SK-N-SH (cell line): ENCODE data around the gene TLL2. TPM values are rescaled to one million over a fixed set of nuclear protein-coding genes. Genes with fewer than 3 reads are reported as not detected.

Experiments used
- CTCF ChIA-PET: fragments of 300-600, 350-600 bp; formaldehyde crosslinking; extraction: SDS; loops from one replicate; lab custom pipeline; 2021; lab: Yijun Ruan, JAX
- POLR2A ChIA-PET: fragments of 350-600 bp; sonication (Branson Sonifier 250); formaldehyde crosslinking; extraction: SDS; loops from one replicate; lab custom pipeline; 2020; ENCODE audit warnings: antibody characterized with exemption, inconsistent platforms; lab: Yijun Ruan, JAX
- DNase-seq: peaks from one replicate; pipeline ENCODE4 v3.0.0; 2012
- H2AFZ ChIP-seq: fragments of 200-600 bp; sonication (generic); 2 replicates; pipeline ENCODE4 v1.8.1; 2016; ENCODE audit warnings: antibody characterized with exemption, mild to moderate bottlenecking, low read depth
- H3F3A ChIP-seq: fragments of 200-600 bp; sonication (generic); replicated peaks from 2 replicates; pipeline ENCODE3; 2016; ENCODE audit warnings: antibody characterized with exemption, mild to moderate bottlenecking; ENCODE audit not compliant: insufficient read depth
- H3K27ac ChIP-seq, 2 experiments: fragments of 200-500 bp in 1 of 2; fragments of 200-600 bp in 1 of 2; sonication (Bioruptor generic) in 1 of 2; sonication (generic), shearing (Covaris generic) in 1 of 2; 2 replicates each; pipeline versions ENCODE4 v1.5.1 to v1.6.1; 2014 to 2016; ENCODE audit warnings: low read depth in 2 of 2, inconsistent platforms in 1 of 2, low read length in 1 of 2, mild to moderate bottlenecking in 1 of 2, mixed read lengths in 1 of 2
- H3K27me3 ChIP-seq: fragments of 200-600 bp; sonication (generic), shearing (Covaris generic); 2 replicates; pipeline ENCODE4 v1.6.1; 2016; ENCODE audit warnings: mixed run types; ENCODE audit not compliant: insufficient read depth
- H3K36me3 ChIP-seq, 2 experiments: fragments of 200-500 bp in 1 of 2; fragments of 200-600 bp in 1 of 2; sonication (Bioruptor generic) in 1 of 2; sonication (generic) in 1 of 2; replicated peaks in 1 of 2; 2 replicates each; pipeline versions ENCODE3 to v1.5.1; 2014 to 2016; ENCODE audit warnings: low read length in 1 of 2, mild to moderate bottlenecking in 1 of 2; ENCODE audit not compliant: insufficient read depth in 2 of 2, control insufficient read depth in 1 of 2
- H3K4me1 ChIP-seq, 2 experiments: fragments of 200-500 bp in 1 of 2; fragments of 200-600 bp in 1 of 2; sonication (Bioruptor generic) in 1 of 2; sonication (generic), shearing (Covaris generic) in 1 of 2; 2 replicates each; pipeline versions ENCODE4 v1.5.1 to v1.6.1; 2014 to 2016; ENCODE audit warnings: low read depth in 1 of 2, low read length in 1 of 2, mixed run types in 1 of 2; ENCODE audit not compliant: insufficient read depth in 2 of 2, control insufficient read depth in 1 of 2
- H3K4me2 ChIP-seq: fragments of 200-600 bp; sonication (generic), shearing (Covaris generic); 2 replicates; pipeline ENCODE4 v1.6.1; 2017; ENCODE audit warnings: mixed run types
- H3K4me3 ChIP-seq, 2 experiments: fragments of 200-500 bp in 1 of 2; fragments of 200-600 bp in 1 of 2; sonication (Bioruptor generic) in 1 of 2; sonication (generic), shearing (Covaris generic) in 1 of 2; 2 replicates each; pipeline versions ENCODE4 v1.5.1 to v1.8.1; 2014 to 2016; ENCODE audit warnings: low read depth in 2 of 2, inconsistent platforms in 1 of 2, low read length in 1 of 2, mild to moderate bottlenecking in 1 of 2, mixed read lengths in 1 of 2, moderate library complexity in 1 of 2
- H3K79me2 ChIP-seq: fragments of 200-600 bp; sonication (generic); 2 replicates; pipeline ENCODE4 v1.8.1; 2017; ENCODE audit warnings: mild to moderate bottlenecking; ENCODE audit not compliant: insufficient read depth
- H3K9ac ChIP-seq: fragments of 200-600 bp; sonication (generic); 2 replicates; pipeline ENCODE4 v1.6.1; 2017; ENCODE audit warnings: mixed run types
- H3K9me2 ChIP-seq: fragments of 200-600 bp; sonication (generic); 2 replicates; pipeline ENCODE4 v1.6.1; 2017; ENCODE audit warnings: mixed run types
- H3K9me3 ChIP-seq: fragments of 200-600 bp; sonication (generic); 2 replicates; pipeline ENCODE4 v1.6.1; 2017; ENCODE audit warnings: mixed run types, mild to moderate bottlenecking, moderate library complexity
- H4K20me1 ChIP-seq: fragments of 200-600 bp; sonication (generic); 2 replicates; pipeline ENCODE4 v1.6.1; 2017; ENCODE audit warnings: mild to moderate bottlenecking, mixed run types; ENCODE audit not compliant: insufficient read depth
- CTCF ChIP-seq: fragments of 200-600 bp; sonication (generic); IDR thresholded peaks from 2 replicates; pipeline ENCODE4 v1.6.1; 2017; ENCODE audit warnings: antibody characterized with exemption, mild to moderate bottlenecking, moderate library complexity
- ELF1 ChIP-seq: IDR thresholded peaks from 2 replicates; pipeline ENCODE4 v1.4.0; 2012
- EP300 ChIP-seq, 2 experiments: IDR thresholded peaks; 2 replicates each; pipeline versions ENCODE4 v1.4.0 to v1.6.1; 2012; ENCODE audit warnings: borderline replicate concordance in 1 of 2, low read depth in 1 of 2, low read length in 1 of 2
- FOSL2 ChIP-seq: IDR thresholded peaks from 2 replicates; pipeline ENCODE4 v1.4.0; 2012; ENCODE audit warnings: low read depth, mild to moderate bottlenecking, moderate library complexity, borderline replicate concordance
- GABPA ChIP-seq: IDR thresholded peaks from 2 replicates; pipeline ENCODE4 v1.4.0; 2012; ENCODE audit warnings: low read depth, mild to moderate bottlenecking
- MXI1 ChIP-seq: IDR thresholded peaks from 2 replicates; pipeline ENCODE4 v1.6.1; 2012; ENCODE audit warnings: mild to moderate bottlenecking, low read depth, low read length, improper control_type of control experiment
- PBX3 ChIP-seq: IDR thresholded peaks from 2 replicates; pipeline ENCODE4; 2012
- POLR2AphosphoS5 ChIP-seq: IDR thresholded peaks from 2 replicates; pipeline ENCODE4 v1.6.1; 2012; ENCODE audit warnings: low read depth, low read length
- REST ChIP-seq: IDR thresholded peaks from 2 replicates; pipeline ENCODE4 v1.6.1; 2012; ENCODE audit warnings: mild to moderate bottlenecking, low read depth, low read length, moderate library complexity
- RFX5 ChIP-seq: IDR thresholded peaks from 2 replicates; pipeline ENCODE4 v1.6.1; 2012; ENCODE audit warnings: mild to moderate bottlenecking, improper control_type of control experiment, low read length
- RXRA ChIP-seq: IDR thresholded peaks from 2 replicates; pipeline ENCODE4 v1.4.0; 2012; ENCODE audit warnings: low read depth, mild to moderate bottlenecking, borderline replicate concordance
- TAF1 ChIP-seq: IDR thresholded peaks from 2 replicates; pipeline ENCODE4 v1.6.1; 2012; ENCODE audit warnings: low read depth, mild to moderate bottlenecking, low read length, moderate library complexity, borderline replicate concordance
- TCF12 ChIP-seq: IDR thresholded peaks from 2 replicates; pipeline ENCODE4 v1.4.0; 2012
- USF2 ChIP-seq: fragments of 150-350 bp; IDR thresholded peaks from 2 replicates; pipeline ENCODE4 v1.6.1; 2017; ENCODE audit warnings: antibody characterized with exemption, low read length, low read depth, borderline replicate concordance
- ZBTB33 ChIP-seq: IDR thresholded peaks from 2 replicates; pipeline ENCODE4 v1.4.0; 2012; ENCODE audit warnings: low read depth, borderline replicate concordance
- WGBS: methylation state at CpG from one replicate; pipeline ENCODE4 v1.1.6; 2017; ENCODE audit warnings: low lambda C conversion rate; 5-methylcytosine and 5-hydroxymethylcytosine counted together
- polyA plus RNA-seq, 3 experiments: library from polyadenylated mRNA; depleted of rRNA; stranded (reverse); fragments of >200 nt; gene quantifications; 2 replicates each; pipeline ENCODE4 v1.2.3, GENCODE V29; 2012

The TLL2 gene
- polyA plus RNA-seq, 1 of the 3 experiments (the other 2 are of a cell fraction), result 0.36 TPM

- Histone ChIP-seq H3K9me2 (no peaks in the 10 kb centered on the region), H3K27me3 (no peaks in the 10 kb centered on the region), H3K4me1 (peaks cover 0 to 17% of the 10 kb centered on the region in 2 experiments; a peak in 1 of 4 replicates), H4K20me1 (no peaks in the 10 kb centered on the region), H2AFZ (no peak overlapping the region), H3K27ac (peak overlapping the region in 1 of 2 experiments; percentile 7; a peak in 1 of 4 replicates), H3K4me3 (no peak overlapping the region), H3F3A (no peaks in the 10 kb centered on the region), H3K36me3 (no peaks in the 10 kb centered on the region), H3K9me3 (no peaks in the 10 kb centered on the region), H3K79me2 (no peaks in the 10 kb centered on the region), H3K9ac (no peak overlapping the region), H3K4me2 (no peak overlapping the region)
- TF ChIP-seq RFX5 (no peak), TAF1 (no peak), EP300 (IDR thresholded peaks at IDR 0.05; ENCODE audit: borderline replicate concordance in 1 of 2, low read depth in 1 of 2, low read length in 1 of 2) (peak in 1 of 2 experiments; percentile 50; a peak in 2 of 4 replicates)
- ChIA-PET POLR2A (no interaction called here), CTCF (interaction anchor here (0.8 to 4.5 kb wide), 4 partner anchors 26 to 92 kb away, joined by 3 to 28 read pairs (median 6); partner anchors contain the start of gene TLL2)
- no peak for DNase-seq
- 3% methylated on average over 1 of the region's 1 CpG for WGBS
These were observed 91.7 kb downstream of the TLL2 start for GRCh38 chr10:96421995-96422394.

GRCh38 chr10:96420228-96421009 is 93.3 kb downstream of the TLL2 start:
- Histone ChIP-seq H3K9me3 (no peaks in the 10 kb centered on the region), H3K4me1 (peaks cover 0 to 27% of the 10 kb centered on the region in 2 experiments; a peak in 1 of 4 replicates), H3K79me2 (no peaks in the 10 kb centered on the region), H4K20me1 (no peaks in the 10 kb centered on the region), H3K27me3 (no peaks in the 10 kb centered on the region), H3K36me3 (no peaks in the 10 kb centered on the region), H3K4me3 (no peak overlapping the region), H3K4me2 (no peak overlapping the region), H3K27ac (peak overlapping the region in 1 of 2 experiments; percentile 25; a peak in 1 of 4 replicates), H3K9ac (no peak overlapping the region), H2AFZ (no peak overlapping the region), H3F3A (no peaks in the 10 kb centered on the region), H3K9me2 (no peaks in the 10 kb centered on the region)
- 26% methylated on average over 13 of the region's 15 CpGs for WGBS
- POLR2A ChIA-PET, result no interaction called here
- CTCF ChIA-PET, result interaction anchor here (0.6 to 4.5 kb wide), 7 partner anchors 10 to 858 kb away, joined by 3 to 28 read pairs (median 4); no protein-coding TSS in a partner anchor
- DNase-seq, result peak; percentile 65
- TF ChIP-seq FOSL2, result no peak
- TF ChIP-seq TCF12, result no peak
- TF ChIP-seq GABPA, result no peak
- TF ChIP-seq MXI1, result no peak; the same call in 1 of the 2 replicates
- no peak for TF ChIP-seq RXRA
- no peak for TF ChIP-seq USF2
- no peak for TF ChIP-seq CTCF
- TF ChIP-seq REST, result no peak
- peak in 1 of 2 experiments; percentile 76; a peak in 2 of 4 replicates for TF ChIP-seq EP300 (IDR thresholded peaks at IDR 0.05; ENCODE audit: borderline replicate concordance in 1 of 2, low read depth in 1 of 2, low read length in 1 of 2)
- no peak for TF ChIP-seq RFX5
- no peak for TF ChIP-seq PBX3
- TF ChIP-seq ELF1, result no peak
- TF ChIP-seq ZBTB33, result no peak
- no peak for TF ChIP-seq POLR2AphosphoS5
